IMR-90 (cell line): Measurements from ENCODE around the gene DIP2C. TPM values are rescaled to one million over a fixed set of nuclear protein-coding genes. Genes with fewer than 3 reads are reported as not detected.

Experiments used
- ATAC-seq: fragments of 200-7000 bp; cut with Tn5 transposase; 2 replicates; pipeline ENCODE4 v1.9.1; 2020; ENCODE audit warnings: low read depth, mild to moderate bottlenecking, moderate library complexity
- BruUV-seq: library from RNA; stranded (reverse); fragments of 400-500 nt; replicated peaks from 2 replicates; lab custom pipeline; 2021; lab: Mats Ljungman, UMichigan
- CTCF ChIA-PET: fragments of 300-600 bp; formaldehyde crosslinking; extraction: SDS; loops from one replicate; lab custom pipeline; 2021; ENCODE audit warnings: antibody characterized with exemption; lab: Yijun Ruan, JAX
- POLR2A ChIA-PET: fragments of 300-600 bp; sonication (Branson Sonifier 250); formaldehyde crosslinking; loops from one replicate; lab custom pipeline; 2022; ENCODE audit warnings: antibody characterized with exemption; ENCODE audit not compliant: unreplicated experiment; lab: Charles Lee
- DNase-seq: peaks from one replicate; pipeline ENCODE4 v3.0.0; 2013
- H2AFZ ChIP-seq: replicated peaks from 2 replicates; pipeline ENCODE3; 2013; ENCODE audit warnings: low read length, mild to moderate bottlenecking; ENCODE audit not compliant: poor library complexity
- H2AK5ac ChIP-seq: 2 replicates; pipeline ENCODE4 v1.6.1; 2013; ENCODE audit warnings: low read depth, low read length, inconsistent platforms
- H2AK9ac ChIP-seq: replicated peaks from 2 replicates; pipeline ENCODE3; 2013; ENCODE audit warnings: mild to moderate bottlenecking, low read depth, low read length, moderate library complexity; ENCODE audit not compliant: poor library complexity
- H2BK120ac ChIP-seq: 2 replicates; pipeline ENCODE4 v1.6.1; 2013; ENCODE audit warnings: low read depth, low read length, inconsistent platforms
- H2BK15ac ChIP-seq: 3 replicates; pipeline ENCODE4 v1.6.1; 2013; ENCODE audit warnings: low read depth, low read length, inconsistent platforms
- H2BK20ac ChIP-seq: 2 replicates; pipeline ENCODE4 v1.6.1; 2013; ENCODE audit warnings: low read depth, mild to moderate bottlenecking, inconsistent platforms, low read length, moderate library complexity
- H2BK5ac ChIP-seq: 2 replicates; pipeline ENCODE4 v1.6.1; 2013; ENCODE audit warnings: mild to moderate bottlenecking, low read depth, low read length, inconsistent platforms; ENCODE audit not compliant: poor library complexity, severe bottlenecking
- H3K14ac ChIP-seq: replicated peaks from 2 replicates; pipeline ENCODE4 v1.6.1; 2013; ENCODE audit warnings: low read depth, low read length, inconsistent platforms
- H3K18ac ChIP-seq: 2 replicates; pipeline ENCODE4 v1.6.1; 2013; ENCODE audit warnings: low read depth, low read length, control low read depth
- H3K23ac ChIP-seq: 2 replicates; pipeline ENCODE4 v1.6.1; 2013; ENCODE audit warnings: low read depth, low read length, inconsistent platforms
- H3K27ac ChIP-seq: 2 replicates; pipeline ENCODE4 v1.5.1; 2013; ENCODE audit warnings: mild to moderate bottlenecking, control low read depth, low read length; ENCODE audit not compliant: insufficient read depth
- H3K27me3 ChIP-seq: 2 replicates; pipeline ENCODE4 v1.6.1; 2013; ENCODE audit warnings: low read length; ENCODE audit not compliant: control insufficient read depth, insufficient read depth
- H3K36me3 ChIP-seq: 2 replicates; pipeline ENCODE4 v1.6.1; 2013; ENCODE audit warnings: low read length, mixed read lengths; ENCODE audit not compliant: control insufficient read depth, insufficient read depth
- H3K4ac ChIP-seq: 2 replicates; pipeline ENCODE4 v1.6.1; 2013; ENCODE audit warnings: low read depth, low read length, inconsistent platforms
- H3K4me1 ChIP-seq: 2 replicates; pipeline ENCODE4 v1.6.1; 2013; ENCODE audit warnings: low read length, mixed read lengths; ENCODE audit not compliant: control insufficient read depth, insufficient read depth
- H3K4me2 ChIP-seq: 2 replicates; pipeline ENCODE4 v1.6.1; 2013; ENCODE audit warnings: low read depth, mild to moderate bottlenecking, control low read depth, low read length, moderate library complexity
- H3K4me3 ChIP-seq: 2 replicates; pipeline ENCODE4 v1.5.1; 2013; ENCODE audit warnings: low read depth, mild to moderate bottlenecking, control low read depth, low read length, moderate library complexity; ENCODE audit not compliant: insufficient read depth
- H3K56ac ChIP-seq: 2 replicates; pipeline ENCODE4 v1.6.1; 2013; ENCODE audit warnings: low read length, inconsistent platforms; ENCODE audit not compliant: insufficient read depth; ENCODE audit errors: extremely low read depth
- H3K79me1 ChIP-seq, 2 experiments: 2 replicates each; pipeline ENCODE4 v1.6.1; 2013; ENCODE audit warnings: low read length in 2 of 2, inconsistent platforms in 1 of 2, low read depth in 1 of 2
- H3K9ac ChIP-seq: 2 replicates; pipeline ENCODE4 v1.6.1; 2013; ENCODE audit warnings: low read depth, low read length, control low read depth
- H3K9me1 ChIP-seq: 2 replicates; pipeline ENCODE4 v1.6.1; 2013; ENCODE audit warnings: low read length, inconsistent platforms; ENCODE audit not compliant: insufficient read depth
- H3K9me3 ChIP-seq: 2 replicates; pipeline ENCODE4 v1.6.1; 2013; ENCODE audit warnings: low read length; ENCODE audit not compliant: control insufficient read depth, insufficient read depth
- H4K20me1 ChIP-seq: 2 replicates; pipeline ENCODE4 v1.6.1; 2013; ENCODE audit warnings: low read length, inconsistent platforms; ENCODE audit not compliant: insufficient read depth
- H4K5ac ChIP-seq: 2 replicates; pipeline ENCODE4 v1.6.1; 2013; ENCODE audit warnings: mild to moderate bottlenecking, low read depth, low read length, control low read depth
- H4K8ac ChIP-seq, 2 experiments: 2 replicates each; pipeline ENCODE4 v1.6.1; 2013; ENCODE audit warnings: low read depth in 2 of 2, low read length in 2 of 2, control low read depth in 1 of 2, inconsistent platforms in 1 of 2
- H4K91ac ChIP-seq: 2 replicates; pipeline ENCODE4 v1.6.1; 2013; ENCODE audit warnings: low read depth, low read length, inconsistent platforms; ENCODE audit not compliant: insufficient read depth
- BHLHE40 ChIP-seq: fragments of 150-350 bp; IDR thresholded peaks from 2 replicates; pipeline ENCODE4 v1.6.1; 2016; ENCODE audit warnings: mild to moderate bottlenecking, low read depth, low read length
- CEBPB ChIP-seq: IDR thresholded peaks from 2 replicates; pipeline ENCODE4 v1.6.1; 2012; ENCODE audit warnings: low read depth, low read length, improper control_type of control experiment
- CHD1 ChIP-seq: IDR thresholded peaks from 2 replicates; pipeline ENCODE4 v1.6.1; 2012; ENCODE audit warnings: low read depth, low read length, improper control_type of control experiment
- CTCF ChIP-seq: conservative IDR thresholded peaks from 2 replicates; pipeline ENCODE4 v1.5.1; 2012; ENCODE audit warnings: mild to moderate bottlenecking, low read depth, low read length, improper control_type of control experiment
- ELK1 ChIP-seq: fragments of 150-350 bp; IDR thresholded peaks from 2 replicates; pipeline ENCODE4 v1.6.1; 2016; ENCODE audit warnings: low read depth, mild to moderate bottlenecking, low read length, moderate library complexity, borderline replicate concordance
- FOS ChIP-seq: fragments of 150-350 bp; IDR thresholded peaks from 2 replicates; pipeline ENCODE4 v1.6.1; 2016; ENCODE audit warnings: low read depth, low read length
- MAFK ChIP-seq: IDR thresholded peaks from 2 replicates; pipeline ENCODE4 v1.6.1; 2012; ENCODE audit warnings: low read depth, low read length, improper control_type of control experiment
- MAZ ChIP-seq: IDR thresholded peaks from 2 replicates; pipeline ENCODE4 v1.6.1; 2012; ENCODE audit warnings: low read depth, mild to moderate bottlenecking, low read length, improper control_type of control experiment, moderate library complexity, borderline replicate concordance
- MXI1 ChIP-seq: IDR thresholded peaks from 2 replicates; pipeline ENCODE4 v1.6.1; 2012; ENCODE audit warnings: low read depth, mild to moderate bottlenecking, low read length, moderate library complexity, borderline replicate concordance
- NFE2L2 ChIP-seq: fragments of 150-350 bp; IDR thresholded peaks from 2 replicates; pipeline ENCODE4 v1.6.1; 2016; ENCODE audit warnings: low read depth, mild to moderate bottlenecking, low read length
- POLR2A ChIP-seq: IDR thresholded peaks from 2 replicates; pipeline ENCODE4 v1.6.1; 2012; ENCODE audit warnings: mild to moderate bottlenecking, low read depth, low read length
- RAD21 ChIP-seq: IDR thresholded peaks from 2 replicates; pipeline ENCODE4 v1.6.1; 2012; ENCODE audit warnings: low read length, improper control_type of control experiment
- RCOR1 ChIP-seq: IDR thresholded peaks from 2 replicates; pipeline ENCODE4 v1.6.1; 2012; ENCODE audit warnings: mild to moderate bottlenecking, low read length, improper control_type of control experiment; ENCODE audit not compliant: insufficient replicate concordance
- RFX5 ChIP-seq: IDR thresholded peaks from 2 replicates; pipeline ENCODE4 v1.8.0; 2012; ENCODE audit warnings: low read depth, mild to moderate bottlenecking, low read length, moderate library complexity
- SMC3 ChIP-seq: fragments of 150-350 bp; IDR thresholded peaks from 2 replicates; pipeline ENCODE4 v1.6.1; 2016; ENCODE audit warnings: low read depth, mild to moderate bottlenecking, antibody characterized with exemption, low read length, moderate library complexity
- WGBS, 2 experiments: methylation state at CpG; one replicate each; pipeline versions ENCODE4 v1.1.5 to v1.1.7; 2013; ENCODE audit warnings: missing lambda C conversion rate in 2 of 2; ENCODE audit not compliant: insufficient read length in 1 of 2; ENCODE audit errors: extremely low coverage in 2 of 2; 5-methylcytosine and 5-hydroxymethylcytosine counted together
- dilution Hi-C: fragments of 300-500 bp; cut with HindIII; formaldehyde crosslinking; loops from one replicate; pipeline ENCODE4 v1.14.3; 2018; ENCODE audit warnings: low sequenced_read_pairs; ENCODE audit not compliant: unreplicated experiment
- in situ Hi-C: fragments of 300-500 bp; cut with MboI; formaldehyde crosslinking; loops from 3 replicates; pipeline ENCODE4 v1.14.3; 2019; ENCODE audit warnings: low sequenced_read_pairs, inconsistent platforms, mixed read lengths
- intact Hi-C: fragments of 100-400 bp; cut with micrococcal nuclease; formaldehyde crosslinking; loops from 2 replicates; pipeline ENCODE4 v1.10.0; 2022
- polyA plus RNA-seq, 3 experiments: library from polyadenylated mRNA; depleted of rRNA; stranded (reverse); fragments of >200 nt; gene quantifications; 2 replicates each; pipeline ENCODE4 v1.2.3, GENCODE V29; 2012; ENCODE audit warnings: low replicate concordance in 1 of 3
- total RNA-seq: library from RNA; depleted of rRNA; stranded (reverse); fragments of >200 nt; gene quantifications from 2 replicates; pipeline ENCODE4 v1.2.3, GENCODE V29; 2012
- TF ChIP-seq, protein P1 (sequence below): fragments of 150-350 bp; IDR thresholded peaks from 2 replicates; pipeline ENCODE4 v1.6.1; 2017; ENCODE audit warnings: mild to moderate bottlenecking, antibody characterized with exemption, low read length, low read depth

DIP2C gene
- total and polyA plus RNA-seq, 2 of the 4 experiments (the other 2 are of a cell fraction): 8.6 to 17.3 TPM

DNA sequence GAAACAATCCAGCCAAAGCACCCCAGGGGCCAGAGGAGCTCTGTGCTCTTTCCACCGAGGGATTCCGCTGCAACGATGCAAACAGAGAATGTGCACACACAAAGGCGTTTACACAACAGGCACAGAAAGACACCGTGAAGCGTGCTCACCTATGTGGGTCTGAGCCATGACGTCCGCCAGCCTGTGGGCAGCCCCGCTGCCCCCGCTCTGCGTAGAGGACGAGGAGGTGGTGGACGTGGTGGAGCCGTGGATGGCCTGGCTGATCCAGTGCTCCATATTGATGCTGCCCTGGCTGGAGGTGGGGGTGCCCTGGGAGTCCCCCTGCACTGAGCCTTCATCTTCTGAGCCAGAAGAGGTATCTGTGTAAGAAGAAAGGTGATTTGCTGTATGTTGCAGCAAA is 266.8 kb downstream of the DIP2C start:
- H3K36me3 ChIP-seq: peaks cover 38% of the 10 kb centered on the region
- H3K27me3 ChIP-seq: no peaks in the 10 kb centered on the region
- H2AFZ ChIP-seq: no peak overlapping the region
- DNase-seq (no peak), ATAC-seq (no peak)
- no peak overlapping the region for H3K4me2 ChIP-seq
- no peak overlapping the region for H2BK15ac ChIP-seq
- H3K4me3 ChIP-seq: no peak overlapping the region
- H4K5ac ChIP-seq: no peak overlapping the region
- H2AK5ac ChIP-seq: no peak overlapping the region
- no peak overlapping the region for H4K91ac ChIP-seq
- H4K20me1 ChIP-seq: peaks cover 10% of the 10 kb centered on the region; the same call in 1 of the 2 replicates
- no peak overlapping the region for H2BK20ac ChIP-seq
- BruUV-seq: no TSS peak
- no peak overlapping the region for H3K23ac ChIP-seq
- H4K8ac ChIP-seq: no peak overlapping the region
- no peak overlapping the region for H3K27ac ChIP-seq
- H3K4ac ChIP-seq: no peak overlapping the region
- dilution Hi-C loops: no loop called here
- no peak overlapping the region for H3K14ac ChIP-seq
- no peak overlapping the region for H3K56ac ChIP-seq
- H2AK9ac ChIP-seq: no peak overlapping the region
- in situ Hi-C loops: no loop called here
- H2BK5ac ChIP-seq: no peak overlapping the region
- WGBS, 2 experiments: 76% methylated on average over 5 of the region's 14 CpGs; no CpG with 5 or more reads in 1 of the 2 experiments
- POLR2A ChIA-PET: no interaction called here
- no peak for TF ChIP-seq RFX5
- no peak for TF ChIP-seq MXI1
- no peak for TF ChIP-seq CHD1
- TF ChIP-seq POLR2A: no peak
- no peak for TF ChIP-seq SMC3
- no peak for TF ChIP-seq MAZ
- TF ChIP-seq, protein P1, sequence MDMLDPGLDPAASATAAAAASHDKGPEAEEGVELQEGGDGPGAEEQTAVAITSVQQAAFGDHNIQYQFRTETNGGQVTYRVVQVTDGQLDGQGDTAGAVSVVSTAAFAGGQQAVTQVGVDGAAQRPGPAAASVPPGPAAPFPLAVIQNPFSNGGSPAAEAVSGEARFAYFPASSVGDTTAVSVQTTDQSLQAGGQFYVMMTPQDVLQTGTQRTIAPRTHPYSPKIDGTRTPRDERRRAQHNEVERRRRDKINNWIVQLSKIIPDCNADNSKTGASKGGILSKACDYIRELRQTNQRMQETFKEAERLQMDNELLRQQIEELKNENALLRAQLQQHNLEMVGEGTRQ: no peak
- TF ChIP-seq RCOR1: no peak
- no peak for TF ChIP-seq NFE2L2
- TF ChIP-seq MAFK: no peak
- no peak for TF ChIP-seq RAD21
- no peak for TF ChIP-seq ELK1
- TF ChIP-seq BHLHE40: no peak
- no peak for TF ChIP-seq CEBPB
- no peak for TF ChIP-seq FOS
- no peak for TF ChIP-seq CTCF
- no peaks in the 10 kb centered on the region for H3K9me3 ChIP-seq
- no peaks in the 10 kb centered on the region for H3K9me1 ChIP-seq
- H3K18ac ChIP-seq: no peak overlapping the region
- intact Hi-C loops: no loop called here
- peaks cover 20 to 57% of the 10 kb centered on the region in 2 experiments for H3K79me1 ChIP-seq
- CTCF ChIA-PET: no interaction called here
- H3K4me1 ChIP-seq: no peaks in the 10 kb centered on the region
- no peak overlapping the region for H2BK120ac ChIP-seq
- no peak overlapping the region for H3K9ac ChIP-seq
